ENCODE results near the gene TSSK6. TPM values are rescaled to one million over a fixed set of nuclear protein-coding genes. Genes with fewer than 3 reads are reported as not detected.

The TSSK6 gene
- total and polyA plus RNA-seq, 4 donors, result 0.21 to 2.3 (median 1.1) TPM

- no peak overlapping the region for H3K27ac ChIP-seq (ENCODE audit: low read depth in 1 of 2, low read length in 2 of 2)
- H3K4me3 ChIP-seq (ENCODE audit: low read depth in 1 of 3, low read length in 3 of 3), result no peak overlapping the region
- no peaks in the 10 kb centered on the region for H3K9me3 ChIP-seq (ENCODE audit: control insufficient read depth in 4 of 4, low read length in 3 of 4)
- no peaks in the 10 kb centered on the region for H3K27me3 ChIP-seq (ENCODE audit: control insufficient read depth in 4 of 4, insufficient read depth in 4 of 4, low read length in 3 of 4)
- WGBS, result 81% methylated on average over 11 of the region's 11 CpGs
- H3K36me3 ChIP-seq (ENCODE audit: control insufficient read depth in 4 of 4, insufficient read depth in 3 of 4, low read depth in 1 of 4, low read length in 3 of 4), result peaks cover 0 to 10% (median 6%) of the 10 kb centered on the region in 4 donors
- H3K9ac ChIP-seq (ENCODE audit: low read depth in 1 of 2, low read length in 2 of 2), result no peak overlapping the region
- TF ChIP-seq FOXA2 (IDR thresholded peaks at IDR 0.05) (no peak), GABPA (IDR thresholded peaks at IDR 0.05 in 1 of 2, conservative IDR thresholded peaks at IDR 0.05 in 1 of 2) (no peak), SP1 (IDR thresholded peaks at IDR 0.05) (no peak), HNF4G (IDR thresholded peaks at IDR 0.05) (no peak), JUND (IDR thresholded peaks at IDR 0.05) (no peak), ATF3 (IDR thresholded peaks at IDR 0.05) (no peak), RAD21 (IDR thresholded peaks at IDR 0.05) (no peak), ZBTB33 (IDR thresholded peaks at IDR 0.05) (no peak), RXRA (IDR thresholded peaks at IDR 0.05) (no peak), HNF4A (conservative IDR thresholded peaks at IDR 0.05) (no peak), REST (IDR thresholded peaks at IDR 0.05) (no peak), MAX (IDR thresholded peaks at IDR 0.05) (no peak), YY1 (IDR thresholded peaks at IDR 0.05) (no peak), CTCF (IDR thresholded peaks at IDR 0.05; ENCODE audit: low read depth, low read length, missing input control) (no peak), TAF1 (conservative IDR thresholded peaks at IDR 0.05) (no peak)
- DNase-seq (ENCODE audit: low spot score), result no peak
- peaks cover 0 to 7% (median 3%) of the 10 kb centered on the region in 4 donors for H3K4me1 ChIP-seq (ENCODE audit: control insufficient read depth in 4 of 4, insufficient read depth in 4 of 4, low read length in 3 of 4)
Observed at GRCh38 chr19:19529783-19530422, 14.6 kb upstream of the TSSK6 start.

All from liver (tissue), 9 donors.